HEK293 (cell line): ENCODE results near the gene USP32.

Source experiments
- BCL11A ChIP-seq: fragments of 450-650 bp; formaldehyde crosslinking; IDR thresholded peaks from 2 replicates; pipeline ENCODE4 v1.5.1; 2016; ENCODE audit warnings: low read depth, missing biosample characterization, missing genetic modification characterization
- CTCF ChIP-seq: fragments of 450-650 bp; formaldehyde crosslinking; IDR thresholded peaks from 2 replicates; pipeline ENCODE4 v1.5.1; 2016; ENCODE audit warnings: missing biosample characterization, missing genetic modification characterization
- HOXA7 ChIP-seq: sonication (generic); formaldehyde crosslinking; IDR thresholded peaks from 2 replicates; pipeline ENCODE4 v1.8.1; 2022; ENCODE audit warnings: missing genetic modification reagents, borderline replicate concordance
- REST ChIP-seq: fragments of 450-650 bp; formaldehyde crosslinking; IDR thresholded peaks from 2 replicates; pipeline ENCODE4 v1.5.1; 2016; ENCODE audit warnings: missing biosample characterization, missing genetic modification characterization
- SALL2 ChIP-seq: fragments of 450-650 bp; formaldehyde crosslinking; IDR thresholded peaks from 2 replicates; pipeline ENCODE4 v1.5.0; 2017; ENCODE audit warnings: missing biosample characterization, mild to moderate bottlenecking, missing genetic modification characterization, borderline replicate concordance
- TCF7L2 ChIP-seq: IDR thresholded peaks from 2 replicates; pipeline ENCODE4 v1.6.1; 2011; ENCODE audit warnings: low read depth, mild to moderate bottlenecking, inconsistent platforms, low read length, moderate library complexity, borderline replicate concordance
- ZBTB44 ChIP-seq: fragments of 450-650 bp; IDR thresholded peaks from 2 replicates; pipeline ENCODE4 v1.5.1; 2018; ENCODE audit warnings: missing biosample characterization, mild to moderate bottlenecking, missing genetic modification characterization
- ZNF114 ChIP-seq: fragments of 450-650 bp; formaldehyde crosslinking; IDR thresholded peaks from 2 replicates; pipeline ENCODE4 v1.5.0; 2017; ENCODE audit warnings: missing biosample characterization, missing genetic modification characterization
- ZNF24 ChIP-seq: fragments of 450-650 bp; formaldehyde crosslinking; IDR thresholded peaks from 2 replicates; pipeline ENCODE4 v1.5.1; 2016; ENCODE audit warnings: missing biosample characterization, missing genetic modification characterization
- ZNF350 ChIP-seq: fragments of 450-650 bp; formaldehyde crosslinking; IDR thresholded peaks from 2 replicates; pipeline ENCODE4 v1.5.0; 2017; ENCODE audit warnings: missing biosample characterization, mild to moderate bottlenecking, missing genetic modification characterization
- ZNF404 ChIP-seq: fragments of 450-650 bp; formaldehyde crosslinking; IDR thresholded peaks from 2 replicates; pipeline ENCODE4 v1.5.1; 2017; ENCODE audit warnings: missing biosample characterization, missing genetic modification characterization
- ZNF561 ChIP-seq: fragments of 450-650 bp; IDR thresholded peaks from 2 replicates; pipeline ENCODE4 v1.5.1; 2018; ENCODE audit warnings: missing biosample characterization, missing genetic modification characterization, borderline replicate concordance
- ZNF830 ChIP-seq: fragments of 450-650 bp; IDR thresholded peaks from 2 replicates; pipeline ENCODE4 v1.5.0; 2018; ENCODE audit warnings: missing biosample characterization, missing genetic modification characterization, low read depth, mild to moderate bottlenecking, moderate library complexity

DNA sequence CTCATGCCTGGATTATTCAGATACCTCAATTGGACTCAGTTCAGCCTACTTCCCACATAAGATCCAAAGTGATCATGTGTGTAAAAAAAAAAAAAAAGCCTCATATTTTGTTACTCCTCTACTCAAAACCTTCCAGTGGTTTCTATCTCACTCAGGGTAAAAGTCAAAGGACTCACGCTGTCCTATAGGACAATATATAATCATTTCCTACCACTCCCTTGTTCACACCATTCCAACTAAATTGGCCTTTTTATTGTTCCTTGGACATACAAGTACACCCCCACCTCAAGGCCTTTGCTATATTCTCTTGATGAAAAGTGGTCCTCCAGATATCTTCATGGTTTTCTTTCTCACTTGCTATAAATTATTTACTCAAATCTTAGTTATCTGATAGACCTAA, 99.2 kb downstream of the USP32 start:
- TF ChIP-seq REST (tag by site-specific recombination) (no peak), CTCF (no peak), ZNF404 (no peak), SALL2 (tag by site-specific recombination) (no peak), ZNF830 (tag by site-specific recombination) (no peak), TCF7L2 (no peak), ZNF561 (tag by site-specific recombination) (no peak), HOXA7 (CRISPR knock-in tag) (no peak), ZNF24 (no peak), BCL11A (tag by site-specific recombination) (no peak), ZNF114 (no peak), ZNF350 (tag by site-specific recombination) (no peak), ZBTB44 (no peak)
